Measurements from ENCODE around the gene GPR156. TPM values are rescaled to one million over a fixed set of nuclear protein-coding genes. Genes with fewer than 3 reads are reported as not detected.
"Not testable (repeated sequence)": the region's sequence is repeated elsewhere in the genome, so short reads cannot be mapped to it uniquely, and the experiment has no call there.

The GPR156 gene
- total and polyA plus RNA-seq, 2 experiments from 2014 or later = not detected

DNA sequence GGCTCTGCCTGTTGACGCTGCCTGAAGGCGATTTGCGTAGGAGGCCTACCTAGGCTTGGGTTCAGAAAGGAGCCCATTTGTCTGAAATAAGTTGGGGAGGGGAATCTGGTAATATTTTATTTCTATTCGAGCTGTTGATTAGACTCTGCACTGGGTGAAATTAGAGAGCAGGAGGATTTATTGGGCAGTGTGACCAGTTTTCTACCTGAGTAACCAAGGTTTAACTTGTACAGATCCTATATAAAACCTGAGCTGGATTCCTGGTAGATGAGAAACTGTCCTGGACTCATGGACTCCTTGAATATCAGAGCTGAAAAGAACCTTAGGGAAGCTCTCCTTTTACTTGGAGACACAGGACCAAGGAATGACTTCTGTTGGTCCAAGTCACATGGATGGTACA, 19.6 kb upstream of the GPR156 start:
- Histone ChIP-seq H3K4me1 (ENCODE audit: insufficient read depth) (no peaks in the 10 kb centered on the region), H3K9me2 (ENCODE audit: insufficient read depth) (no peaks in the 10 kb centered on the region), H2AFZ (no peak overlapping the region), H3K79me2 (ENCODE audit: insufficient read depth) (no peaks in the 10 kb centered on the region), H3K27me3 (replicated peaks; ENCODE audit: insufficient read depth) (no peaks in the 10 kb centered on the region), H3K9ac (no peak overlapping the region), H4K20me1 (ENCODE audit: insufficient read depth) (no peaks in the 10 kb centered on the region), H3F3A (ENCODE audit: insufficient read depth) (no peaks in the 10 kb centered on the region), H3K36me3 (ENCODE audit: low read depth) (no peaks in the 10 kb centered on the region), H3K4me2 (ENCODE audit: unreplicated experiment) (no peak overlapping the region), H3K9me3 (ENCODE audit: low read depth) (no peaks in the 10 kb centered on the region), H3K27ac (no peak overlapping the region), H3K4me3 (no peak overlapping the region)
- no peak for DNase-seq
- in situ Hi-C loops (cut with MboI) = no loop called here
- WGBS, 2 experiments (ENCODE audit: low coverage in 1 of 2, low lambda C conversion rate in 2 of 2, missing lambda C conversion rate in 2 of 2) = 95 to 97% methylated on average over 4 of the region's 4 CpGs
- TF ChIP-seq EZH2phosphoT487 (IDR thresholded peaks at IDR 0.05; ENCODE audit: insufficient read depth, low read depth) (no peak), EZH2 (IDR thresholded peaks at IDR 0.05; ENCODE audit: insufficient read depth, poor library complexity, severe bottlenecking) (no peak)

DNA sequence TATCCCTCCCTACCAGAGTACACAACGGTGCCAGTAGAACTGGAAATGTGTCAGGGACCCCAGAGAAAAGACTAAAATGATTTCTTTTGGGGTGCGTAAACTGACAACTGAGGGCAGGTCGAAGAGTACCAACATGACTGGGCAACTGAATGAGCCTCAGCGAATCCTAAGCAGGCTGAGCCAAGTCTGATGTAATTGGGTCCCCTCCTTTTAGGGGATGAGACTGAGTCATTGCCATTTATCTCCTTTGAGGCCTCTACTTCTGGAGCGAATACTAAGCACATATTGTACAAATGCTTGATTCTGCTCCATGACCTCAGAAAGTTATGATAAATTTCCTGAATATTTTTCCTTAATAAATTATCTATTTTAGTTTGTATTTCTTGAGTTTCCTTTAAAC, 17.3 kb upstream of the GPR156 start:
- H3K9me2 ChIP-seq (ENCODE audit: insufficient read depth) = no peaks in the 10 kb centered on the region
- no peak overlapping the region for H3K4me3 ChIP-seq
- WGBS, 2 experiments (ENCODE audit: low coverage in 1 of 2, low lambda C conversion rate in 2 of 2, missing lambda C conversion rate in 2 of 2) = 57 to 63% methylated on average over 5 of the region's 5 CpGs
- DNase-seq = peak; percentile 11
- no peaks in the 10 kb centered on the region for H3K36me3 ChIP-seq (ENCODE audit: low read depth)
- in situ Hi-C loops (cut with MboI) = no loop called here
- no peak overlapping the region for H3K4me2 ChIP-seq (ENCODE audit: unreplicated experiment)
- no peaks in the 10 kb centered on the region for H3F3A ChIP-seq (ENCODE audit: insufficient read depth)
- no peak overlapping the region for H3K9ac ChIP-seq
- H3K27me3 ChIP-seq (replicated peaks; ENCODE audit: insufficient read depth) = no peaks in the 10 kb centered on the region
- H4K20me1 ChIP-seq (ENCODE audit: insufficient read depth) = no peaks in the 10 kb centered on the region
- no peak for TF ChIP-seq EZH2 (IDR thresholded peaks at IDR 0.05; ENCODE audit: insufficient read depth, poor library complexity, severe bottlenecking)
- TF ChIP-seq EZH2phosphoT487 (IDR thresholded peaks at IDR 0.05; ENCODE audit: insufficient read depth, low read depth) = no peak
- H3K9me3 ChIP-seq (ENCODE audit: low read depth) = no peaks in the 10 kb centered on the region
- H3K79me2 ChIP-seq (ENCODE audit: insufficient read depth) = no peaks in the 10 kb centered on the region
- H3K27ac ChIP-seq = no peak overlapping the region
- H3K4me1 ChIP-seq (ENCODE audit: insufficient read depth) = no peaks in the 10 kb centered on the region
- H2AFZ ChIP-seq = no peak overlapping the region

DNA sequence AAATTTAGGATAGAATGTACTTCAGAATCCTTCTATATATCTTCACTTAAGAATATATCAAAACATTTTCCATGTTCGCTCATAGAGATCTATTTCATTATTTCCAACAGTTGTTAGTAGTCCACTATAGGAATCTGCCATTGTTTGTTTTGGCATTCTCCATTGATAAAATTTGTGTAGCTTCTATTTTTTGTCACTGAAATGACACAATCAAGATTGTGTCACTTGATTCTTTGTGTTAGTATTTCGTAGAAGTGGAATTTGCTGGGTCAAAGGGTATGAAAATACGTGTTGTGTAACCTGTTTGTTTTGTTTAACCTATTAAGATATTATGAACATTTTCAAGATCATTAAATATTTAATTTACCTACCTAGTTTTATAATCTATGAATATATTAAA, 15.9 kb upstream of the GPR156 start:
- Histone ChIP-seq H3K4me2 (ENCODE audit: unreplicated experiment) (no peak overlapping the region), H3K9ac (no peak overlapping the region), H3K9me3 (ENCODE audit: low read depth) (no peaks in the 10 kb centered on the region), H3K4me3 (no peak overlapping the region), H3K27me3 (replicated peaks; ENCODE audit: insufficient read depth) (no peaks in the 10 kb centered on the region), H3K36me3 (ENCODE audit: low read depth) (no peaks in the 10 kb centered on the region), H2AFZ (no peak overlapping the region), H3K9me2 (ENCODE audit: insufficient read depth) (no peaks in the 10 kb centered on the region), H3K27ac (no peak overlapping the region), H3F3A (ENCODE audit: insufficient read depth) (no peaks in the 10 kb centered on the region), H4K20me1 (ENCODE audit: insufficient read depth) (no peaks in the 10 kb centered on the region), H3K79me2 (ENCODE audit: insufficient read depth) (no peaks in the 10 kb centered on the region), H3K4me1 (ENCODE audit: insufficient read depth) (no peaks in the 10 kb centered on the region)
- WGBS, 2 experiments (ENCODE audit: low coverage in 1 of 2, low lambda C conversion rate in 2 of 2, missing lambda C conversion rate in 2 of 2) = 84 to 85% methylated on average over 3 of the region's 3 CpGs
- TF ChIP-seq EZH2phosphoT487 (IDR thresholded peaks at IDR 0.05; ENCODE audit: insufficient read depth, low read depth) (no peak), EZH2 (IDR thresholded peaks at IDR 0.05; ENCODE audit: insufficient read depth, poor library complexity, severe bottlenecking) (no peak)
- in situ Hi-C loops (cut with MboI) = no loop called here
- DNase-seq = no peak

GRCh38 chr3:120299403-120299802, 14.4 kb upstream of the GPR156 start:
- DNase-seq = peak; percentile 4
- Histone ChIP-seq H3K27me3 (replicated peaks; ENCODE audit: insufficient read depth) (no peaks in the 10 kb centered on the region), H3K4me3 (no peak overlapping the region), H4K20me1 (ENCODE audit: insufficient read depth) (no peaks in the 10 kb centered on the region), H3K9ac (no peak overlapping the region), H3K9me3 (ENCODE audit: low read depth) (no peaks in the 10 kb centered on the region), H3F3A (ENCODE audit: insufficient read depth) (no peaks in the 10 kb centered on the region), H3K36me3 (ENCODE audit: low read depth) (no peaks in the 10 kb centered on the region), H2AFZ (no peak overlapping the region), H3K9me2 (ENCODE audit: insufficient read depth) (no peaks in the 10 kb centered on the region), H3K27ac (no peak overlapping the region), H3K4me2 (ENCODE audit: unreplicated experiment) (no peak overlapping the region), H3K4me1 (ENCODE audit: insufficient read depth) (no peaks in the 10 kb centered on the region), H3K79me2 (ENCODE audit: insufficient read depth) (no peaks in the 10 kb centered on the region)
- TF ChIP-seq EZH2 (IDR thresholded peaks at IDR 0.05; ENCODE audit: insufficient read depth, poor library complexity, severe bottlenecking) (no peak), EZH2phosphoT487 (IDR thresholded peaks at IDR 0.05; ENCODE audit: insufficient read depth, low read depth) (no peak)
- in situ Hi-C loops (cut with MboI) = no loop called here

DNA sequence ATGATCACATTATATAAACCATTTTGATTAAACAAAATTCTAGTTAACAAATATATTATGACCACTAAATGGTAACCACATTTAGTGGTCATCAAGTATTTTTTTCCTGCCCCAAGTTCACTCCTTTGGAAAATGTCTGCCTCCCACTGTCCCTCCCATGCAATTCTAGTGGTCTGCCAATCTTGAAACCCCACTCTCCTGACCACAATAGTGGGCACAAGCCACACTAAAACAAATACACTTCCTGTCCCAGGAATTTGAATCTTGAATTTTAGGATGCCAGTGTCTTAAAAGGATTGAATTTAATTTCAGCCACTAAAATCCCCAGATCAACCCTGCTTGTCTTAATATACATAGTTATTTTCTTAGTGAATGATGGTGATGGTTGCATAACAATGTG, 14.0 kb upstream of the GPR156 start:
- Histone ChIP-seq H3F3A (ENCODE audit: insufficient read depth) (no peaks in the 10 kb centered on the region), H3K4me2 (ENCODE audit: unreplicated experiment) (no peak overlapping the region), H2AFZ (no peak overlapping the region), H3K9me2 (ENCODE audit: insufficient read depth) (no peaks in the 10 kb centered on the region), H3K27me3 (replicated peaks; ENCODE audit: insufficient read depth) (no peaks in the 10 kb centered on the region), H4K20me1 (ENCODE audit: insufficient read depth) (no peaks in the 10 kb centered on the region), H3K9ac (no peak overlapping the region), H3K9me3 (ENCODE audit: low read depth) (no peaks in the 10 kb centered on the region), H3K4me1 (ENCODE audit: insufficient read depth) (no peaks in the 10 kb centered on the region), H3K36me3 (ENCODE audit: low read depth) (no peaks in the 10 kb centered on the region), H3K4me3 (no peak overlapping the region), H3K27ac (no peak overlapping the region), H3K79me2 (ENCODE audit: insufficient read depth) (no peaks in the 10 kb centered on the region)
- TF ChIP-seq EZH2 (IDR thresholded peaks at IDR 0.05; ENCODE audit: insufficient read depth, poor library complexity, severe bottlenecking) (no peak), EZH2phosphoT487 (IDR thresholded peaks at IDR 0.05; ENCODE audit: insufficient read depth, low read depth) (no peak)
- in situ Hi-C loops (cut with MboI) = no loop called here
- DNase-seq = no peak

DNA sequence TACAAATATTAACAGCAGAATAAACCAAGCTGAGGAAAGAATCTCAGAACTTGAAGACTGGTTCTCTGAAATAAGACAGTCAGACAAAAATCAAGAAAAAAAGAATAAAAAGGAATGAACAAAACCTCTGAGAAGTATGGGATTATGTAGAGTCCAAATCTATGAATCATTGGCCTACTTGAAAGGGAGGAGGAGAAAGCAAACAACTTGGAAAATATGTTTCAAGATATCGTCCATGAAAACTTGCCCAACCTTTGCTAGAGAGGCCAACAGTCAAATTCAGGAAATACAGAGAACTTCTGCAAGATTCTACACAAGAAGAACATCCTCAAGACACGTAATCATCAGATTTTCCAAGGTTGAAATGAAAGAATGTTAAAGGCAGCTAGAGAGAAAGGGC, 6.5 kb upstream of the GPR156 start:
- H3K9me3 ChIP-seq (ENCODE audit: low read depth); H3K36me3 ChIP-seq (ENCODE audit: low read depth); H2AFZ ChIP-seq; H3K4me2 ChIP-seq (ENCODE audit: unreplicated experiment); H3F3A ChIP-seq (ENCODE audit: insufficient read depth); H3K9me2 ChIP-seq (ENCODE audit: insufficient read depth); H3K4me3 ChIP-seq; H3K79me2 ChIP-seq (ENCODE audit: insufficient read depth); H3K4me1 ChIP-seq (ENCODE audit: insufficient read depth); H3K27me3 ChIP-seq (replicated peaks; ENCODE audit: insufficient read depth); H4K20me1 ChIP-seq (ENCODE audit: insufficient read depth); H3K9ac ChIP-seq; in situ Hi-C loops (cut with MboI); H3K27ac ChIP-seq: not testable (repeated sequence)
- peak; percentile 46 for DNase-seq
- 14 to 27% methylated on average over 2 of the region's 2 CpGs for WGBS, 2 experiments (ENCODE audit: low coverage in 1 of 2, low lambda C conversion rate in 2 of 2, missing lambda C conversion rate in 2 of 2)
